Endometrial microvascular endothelial cells (primary cell): ENCODE results near the gene GSTP1. TPM values are rescaled to one million over a fixed set of nuclear protein-coding genes. Genes with fewer than 3 reads are reported as not detected.
"Not testable (repeated sequence)": the region's sequence is repeated elsewhere in the genome, so short reads cannot be mapped to it uniquely, and the experiment has no call there.

Experiments
- in situ Hi-C: cut with HindIII; loops from 2 replicates; pipeline ENCODE4 v1.10.0; 2017; ENCODE audit warnings: low sequenced_read_pairs, low pct_unique_long_range_greater_than_20kb; ENCODE audit errors: inconsistent ontology term
- total RNA-seq: library from RNA; depleted of rRNA; stranded (reverse); fragments of >200 nt; gene quantifications from one replicate; pipeline ENCODE4 v1.2.3, GENCODE V29; 2015; ENCODE audit errors: inconsistent ontology term

Gene GSTP1
- total RNA-seq, 1 donor from 2014 or later = 1,295 TPM

GRCh38 chr11:67622905-67623304 lies 39.3 kb downstream of the GSTP1 start:
- in situ Hi-C loops = not testable (repeated sequence)

- in situ Hi-C loops = not testable (repeated sequence)
Measured at GRCh38 chr11:67623795-67624194, 40.2 kb downstream of the GSTP1 start.

- in situ Hi-C loops = not testable (repeated sequence)
Measured at GRCh38 chr11:67626131-67626833, 42.7 kb downstream of the GSTP1 start.

GRCh38 chr11:67626970-67627369 lies 43.4 kb downstream of the GSTP1 start:
- in situ Hi-C loops = no loop called here

GRCh38 chr11:67627441-67627811 lies 43.8 kb downstream of the GSTP1 start:
- in situ Hi-C loops = no loop called here

- in situ Hi-C loops = no loop called here
Measured at GRCh38 chr11:67627812-67628624, 44.4 kb downstream of the GSTP1 start.

- in situ Hi-C loops = no loop called here
Measured at GRCh38 chr11:67628710-67629385, 45.2 kb downstream of the GSTP1 start.

- in situ Hi-C loops = no loop called here
Measured at GRCh38 chr11:67629386-67630227, 46.0 kb downstream of the GSTP1 start, which contains the start of gene NUDT8. Gene NUDT8 (minus strand): TSS chr11:67629937. CDS start chr11:67629911, 26 bp downstream.

- in situ Hi-C loops = no loop called here
Measured at GRCh38 chr11:67630228-67630942, 46.8 kb downstream of the GSTP1 start.

GRCh38 chr11:67630943-67631331 lies 47.3 kb downstream of the GSTP1 start:
- in situ Hi-C loops = no loop called here

GRCh38 chr11:67631411-67631810 lies 47.8 kb downstream of the GSTP1 start:
- in situ Hi-C loops = no loop called here

GRCh38 chr11:67631853-67632174 lies 48.2 kb downstream of the GSTP1 start:
- in situ Hi-C loops = no loop called here

- in situ Hi-C loops = no loop called here
Measured at GRCh38 chr11:67632175-67632981, 48.8 kb downstream of the GSTP1 start.

GRCh38 chr11:67632982-67633755 lies 49.6 kb downstream of the GSTP1 start:
- in situ Hi-C loops = no loop called here

- in situ Hi-C loops = no loop called here
Measured at GRCh38 chr11:67633758-67634365, 50.2 kb downstream of the GSTP1 start.

- in situ Hi-C loops = no loop called here
Measured at GRCh38 chr11:67634366-67635230, 51.0 kb downstream of the GSTP1 start.
